Body of pancreas (tissue), 4 donors: ENCODE measurements around the gene SHLD1.

Experiments used
- POLR2A ChIP-seq, 3 donors: fragments of 450-650 bp; IDR thresholded peaks; one replicate each; pipeline ENCODE4 v1.6.1; 2016; ENCODE audit warnings: antibody characterized with exemption in 3 of 3, mild to moderate bottlenecking in 2 of 3
- TF ChIP-seq, protein P1 (sequence below), 7 experiments: fragments of 450-650 bp in 4 of 7; fragments of 200-600 bp in 3 of 7; sonication (generic) in 3 of 7; IDR thresholded peaks; one replicate each; pipeline ENCODE4 v1.5.1; 2016 to 2019; ENCODE audit warnings: antibody characterized with exemption in 7 of 7

DNA sequence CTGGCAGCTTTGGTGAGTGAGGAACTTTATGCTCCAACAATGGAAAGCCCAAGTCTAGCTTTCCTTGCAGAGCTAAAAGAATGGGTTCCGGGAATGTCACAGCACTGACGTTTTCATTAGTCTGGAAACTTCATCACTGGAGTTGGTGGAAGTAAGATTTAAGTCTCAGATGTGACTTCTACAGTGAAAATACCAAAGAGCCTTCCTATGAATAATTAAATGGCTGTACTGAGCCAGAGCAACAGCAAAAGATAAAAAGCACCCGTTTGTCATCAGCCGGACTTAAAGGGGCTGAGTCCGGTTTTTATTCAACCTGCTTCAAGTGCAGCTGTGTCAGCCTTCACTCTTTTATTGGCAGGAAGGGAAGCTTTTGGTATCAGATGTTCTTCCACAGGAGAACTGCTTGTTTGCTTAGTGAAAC lies 46.5 kb upstream of the SHLD1 start:
- TF ChIP-seq, protein P1, sequence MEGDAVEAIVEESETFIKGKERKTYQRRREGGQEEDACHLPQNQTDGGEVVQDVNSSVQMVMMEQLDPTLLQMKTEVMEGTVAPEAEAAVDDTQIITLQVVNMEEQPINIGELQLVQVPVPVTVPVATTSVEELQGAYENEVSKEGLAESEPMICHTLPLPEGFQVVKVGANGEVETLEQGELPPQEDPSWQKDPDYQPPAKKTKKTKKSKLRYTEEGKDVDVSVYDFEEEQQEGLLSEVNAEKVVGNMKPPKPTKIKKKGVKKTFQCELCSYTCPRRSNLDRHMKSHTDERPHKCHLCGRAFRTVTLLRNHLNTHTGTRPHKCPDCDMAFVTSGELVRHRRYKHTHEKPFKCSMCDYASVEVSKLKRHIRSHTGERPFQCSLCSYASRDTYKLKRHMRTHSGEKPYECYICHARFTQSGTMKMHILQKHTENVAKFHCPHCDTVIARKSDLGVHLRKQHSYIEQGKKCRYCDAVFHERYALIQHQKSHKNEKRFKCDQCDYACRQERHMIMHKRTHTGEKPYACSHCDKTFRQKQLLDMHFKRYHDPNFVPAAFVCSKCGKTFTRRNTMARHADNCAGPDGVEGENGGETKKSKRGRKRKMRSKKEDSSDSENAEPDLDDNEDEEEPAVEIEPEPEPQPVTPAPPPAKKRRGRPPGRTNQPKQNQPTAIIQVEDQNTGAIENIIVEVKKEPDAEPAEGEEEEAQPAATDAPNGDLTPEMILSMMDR (IDR thresholded peaks at IDR 0.05), result no peak
- TF ChIP-seq POLR2A (IDR thresholded peaks at IDR 0.05), result no peak
